Measurements from ENCODE around the gene PERP. TPM values are rescaled to one million over a fixed set of nuclear protein-coding genes. Genes with fewer than 3 reads are reported as not detected.

The PERP gene
- polyA plus RNA-seq, 1 donor, result 77.6 TPM

GRCh38 chr6:138073264-138073663 lies 34.0 kb downstream of the PERP start:
- Histone ChIP-seq H3K9me3 (ENCODE audit: control insufficient read depth, low read depth, low read length) (no peaks in the 10 kb centered on the region), H3K36me3 (ENCODE audit: control insufficient read depth, insufficient read depth, low read length) (no peaks in the 10 kb centered on the region), H3K27ac (ENCODE audit: low read length) (no peak overlapping the region), H3K4me3 (ENCODE audit: low read length) (no peak overlapping the region), H3K4me1 (ENCODE audit: control insufficient read depth, insufficient read depth, low read length) (no peaks in the 10 kb centered on the region), H3K27me3 (ENCODE audit: control insufficient read depth, insufficient read depth, low read length) (no peaks in the 10 kb centered on the region)
- WGBS (ENCODE audit: insufficient coverage, low lambda C conversion rate), result no CpG with 5 or more reads among the region's 1 CpG
- DNase-seq, result no peak

DNA sequence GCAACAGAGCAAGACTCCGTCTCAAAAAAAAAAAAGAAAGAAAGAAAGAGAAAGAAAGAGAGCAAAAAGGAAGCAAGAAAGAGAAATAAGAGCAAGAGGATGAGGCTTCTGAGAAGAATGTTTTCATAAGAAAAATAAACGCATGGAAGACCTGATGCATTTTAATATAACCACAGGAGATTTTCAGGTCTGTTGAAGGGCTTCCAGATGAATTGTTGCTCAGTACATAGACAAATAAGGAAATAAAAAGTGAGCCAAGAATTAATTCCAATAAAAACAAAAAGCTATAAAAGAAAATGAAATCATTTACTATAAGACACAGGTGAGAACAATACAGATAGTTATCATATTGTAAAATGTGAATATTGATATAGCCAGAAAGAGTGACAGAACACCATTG lies 43.5 kb downstream of the PERP start:
- no peak overlapping the region for H3K4me3 ChIP-seq (ENCODE audit: low read length)
- H3K4me1 ChIP-seq (ENCODE audit: control insufficient read depth, insufficient read depth, low read length), result no peaks in the 10 kb centered on the region
- no peaks in the 10 kb centered on the region for H3K9me3 ChIP-seq (ENCODE audit: control insufficient read depth, low read depth, low read length)
- no peak for DNase-seq
- no peak overlapping the region for H3K27ac ChIP-seq (ENCODE audit: low read length)
- H3K27me3 ChIP-seq (ENCODE audit: control insufficient read depth, insufficient read depth, low read length), result no peaks in the 10 kb centered on the region
- WGBS (ENCODE audit: insufficient coverage, low lambda C conversion rate), result 100% methylated on average over 2 of the region's 2 CpGs
- H3K36me3 ChIP-seq (ENCODE audit: control insufficient read depth, insufficient read depth, low read length), result no peaks in the 10 kb centered on the region

DNA sequence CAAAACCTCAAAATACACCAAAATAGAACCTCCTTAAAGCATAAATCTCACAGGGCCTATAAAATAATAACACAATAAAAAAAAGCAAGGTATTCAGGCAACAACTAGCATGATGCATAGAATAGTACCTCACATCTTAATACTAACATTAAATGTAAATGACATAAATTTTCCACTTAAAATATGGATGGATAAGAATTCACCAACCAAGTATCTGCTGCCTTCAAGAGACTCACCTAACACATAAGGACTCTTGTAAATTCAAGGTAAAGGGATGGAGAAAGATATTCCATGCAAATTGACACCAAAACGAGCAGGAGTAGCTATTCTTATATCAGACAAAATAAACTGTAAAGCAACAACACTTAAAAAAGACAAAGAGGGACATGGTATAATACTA lies 52.2 kb downstream of the PERP start:
- no peak overlapping the region for H3K27ac ChIP-seq (ENCODE audit: low read length)
- no CpG with 5 or more reads among the region's 1 CpG for WGBS (ENCODE audit: insufficient coverage, low lambda C conversion rate)
- no peak overlapping the region for H3K4me3 ChIP-seq (ENCODE audit: low read length)
- no peaks in the 10 kb centered on the region for H3K4me1 ChIP-seq (ENCODE audit: control insufficient read depth, insufficient read depth, low read length)
- H3K9me3 ChIP-seq (ENCODE audit: control insufficient read depth, low read depth, low read length), result peaks cover 5% of the 10 kb centered on the region
- no peak for DNase-seq
- H3K36me3 ChIP-seq (ENCODE audit: control insufficient read depth, insufficient read depth, low read length), result no peaks in the 10 kb centered on the region
- H3K27me3 ChIP-seq (ENCODE audit: control insufficient read depth, insufficient read depth, low read length), result no peaks in the 10 kb centered on the region

- no CpG with 5 or more reads among the region's 3 CpGs for WGBS (ENCODE audit: insufficient coverage, low lambda C conversion rate)
- no peak overlapping the region for H3K27ac ChIP-seq (ENCODE audit: low read length)
- no peak overlapping the region for H3K4me3 ChIP-seq (ENCODE audit: low read length)
- DNase-seq, result no peak
- no peaks in the 10 kb centered on the region for H3K36me3 ChIP-seq (ENCODE audit: control insufficient read depth, insufficient read depth, low read length)
- H3K4me1 ChIP-seq (ENCODE audit: control insufficient read depth, insufficient read depth, low read length), result no peaks in the 10 kb centered on the region
- H3K9me3 ChIP-seq (ENCODE audit: control insufficient read depth, low read depth, low read length), result peaks cover 5% of the 10 kb centered on the region
- H3K27me3 ChIP-seq (ENCODE audit: control insufficient read depth, insufficient read depth, low read length), result no peaks in the 10 kb centered on the region
Observed at GRCh38 chr6:138052783-138053182, 54.4 kb downstream of the PERP start.

DNA sequence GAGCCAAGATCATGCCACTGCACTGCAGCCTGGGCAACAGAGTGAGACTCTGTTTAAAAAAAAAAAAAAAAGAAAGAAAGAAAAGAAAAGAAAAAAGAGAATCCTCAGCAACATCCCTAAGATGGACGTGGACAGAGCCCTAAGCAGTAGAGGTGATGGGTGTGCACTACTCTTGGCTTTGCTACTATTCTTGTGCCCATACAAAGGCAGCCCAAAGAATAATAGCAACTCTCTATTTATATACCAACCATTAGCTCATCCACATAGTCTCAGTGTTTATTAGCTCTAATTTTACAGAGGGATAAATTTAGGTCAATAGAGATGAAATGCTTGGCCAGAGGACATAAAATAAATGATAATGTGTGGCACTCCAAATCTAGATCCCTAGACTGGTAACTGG lies 62.2 kb downstream of the PERP start:
- Histone ChIP-seq H3K4me1 (ENCODE audit: control insufficient read depth, insufficient read depth, low read length) (no peaks in the 10 kb centered on the region), H3K9me3 (ENCODE audit: control insufficient read depth, low read depth, low read length) (no peaks in the 10 kb centered on the region), H3K36me3 (ENCODE audit: control insufficient read depth, insufficient read depth, low read length) (no peaks in the 10 kb centered on the region), H3K4me3 (ENCODE audit: low read length) (no peak overlapping the region), H3K27ac (ENCODE audit: low read length) (no peak overlapping the region), H3K27me3 (ENCODE audit: control insufficient read depth, insufficient read depth, low read length) (no peaks in the 10 kb centered on the region)
- no peak for DNase-seq
- whole genome bisulfite sequencing (ENCODE audit: insufficient coverage, low lambda C conversion rate), result no CpG with 5 or more reads among the region's 1 CpG

DNA sequence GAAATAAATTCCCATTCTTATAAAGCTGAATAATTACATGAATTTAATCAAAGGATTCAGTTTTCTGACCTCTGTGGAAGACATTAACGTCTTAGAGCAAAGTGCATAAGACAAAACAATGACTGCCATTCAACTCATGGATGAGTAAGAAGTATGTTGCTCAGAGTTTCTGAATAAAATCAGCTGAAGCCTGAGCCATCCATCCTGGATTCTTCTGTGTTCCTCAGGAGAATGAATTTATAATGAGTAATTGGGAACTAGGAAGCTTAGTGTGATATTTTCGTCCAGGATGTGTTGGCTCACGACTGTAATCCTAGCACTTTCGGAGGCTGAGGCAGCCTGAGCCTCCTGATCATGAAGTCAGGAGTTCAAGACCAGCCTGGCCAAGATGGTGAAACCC lies 62.8 kb downstream of the PERP start:
- no peaks in the 10 kb centered on the region for H3K4me1 ChIP-seq (ENCODE audit: control insufficient read depth, insufficient read depth, low read length)
- no peak overlapping the region for H3K4me3 ChIP-seq (ENCODE audit: low read length)
- no peak for DNase-seq
- WGBS (ENCODE audit: insufficient coverage, low lambda C conversion rate), result no CpG with 5 or more reads among the region's 4 CpGs
- H3K27ac ChIP-seq (ENCODE audit: low read length), result no peak overlapping the region
- H3K27me3 ChIP-seq (ENCODE audit: control insufficient read depth, insufficient read depth, low read length), result no peaks in the 10 kb centered on the region
- no peaks in the 10 kb centered on the region for H3K9me3 ChIP-seq (ENCODE audit: control insufficient read depth, low read depth, low read length)
- H3K36me3 ChIP-seq (ENCODE audit: control insufficient read depth, insufficient read depth, low read length), result no peaks in the 10 kb centered on the region

Other genes with a start within 250 kb of the PERP start
- gene TNFAIP3, start 240.2 kb downstream of the PERP start, polyA plus RNA-seq, result 21.9 TPM
- gene ARFGEF3, start 54.5 kb upstream of the PERP start, polyA plus RNA-seq, result 7.3 TPM
- gene PBOV1, start 111.1 kb upstream of the PERP start, polyA plus RNA-seq, result not detected

Measured in large intestine (tissue), 3 donors.